ENCODE measurements around the gene HMHB1.

DNA sequence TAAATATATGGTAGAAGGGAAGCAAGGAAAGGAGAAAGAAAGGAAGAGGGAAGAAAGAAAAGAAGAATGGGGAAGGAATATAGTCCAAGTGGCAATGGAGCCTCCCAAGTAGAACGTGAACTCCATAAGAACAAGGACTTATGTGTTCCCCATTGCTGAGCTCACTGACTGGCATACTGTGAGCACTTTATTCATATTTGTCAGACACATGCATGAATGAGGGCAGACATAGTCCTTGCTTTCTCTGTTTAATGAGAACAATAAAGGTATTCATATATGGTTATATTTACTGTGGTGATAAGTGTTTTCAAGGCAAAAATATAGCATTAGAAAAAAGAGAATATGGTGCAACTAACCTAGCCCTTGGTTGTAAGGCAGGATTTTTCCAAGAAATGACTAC, 23.6 kb upstream of the HMHB1 start:
- TF ChIP-seq, protein P1, sequence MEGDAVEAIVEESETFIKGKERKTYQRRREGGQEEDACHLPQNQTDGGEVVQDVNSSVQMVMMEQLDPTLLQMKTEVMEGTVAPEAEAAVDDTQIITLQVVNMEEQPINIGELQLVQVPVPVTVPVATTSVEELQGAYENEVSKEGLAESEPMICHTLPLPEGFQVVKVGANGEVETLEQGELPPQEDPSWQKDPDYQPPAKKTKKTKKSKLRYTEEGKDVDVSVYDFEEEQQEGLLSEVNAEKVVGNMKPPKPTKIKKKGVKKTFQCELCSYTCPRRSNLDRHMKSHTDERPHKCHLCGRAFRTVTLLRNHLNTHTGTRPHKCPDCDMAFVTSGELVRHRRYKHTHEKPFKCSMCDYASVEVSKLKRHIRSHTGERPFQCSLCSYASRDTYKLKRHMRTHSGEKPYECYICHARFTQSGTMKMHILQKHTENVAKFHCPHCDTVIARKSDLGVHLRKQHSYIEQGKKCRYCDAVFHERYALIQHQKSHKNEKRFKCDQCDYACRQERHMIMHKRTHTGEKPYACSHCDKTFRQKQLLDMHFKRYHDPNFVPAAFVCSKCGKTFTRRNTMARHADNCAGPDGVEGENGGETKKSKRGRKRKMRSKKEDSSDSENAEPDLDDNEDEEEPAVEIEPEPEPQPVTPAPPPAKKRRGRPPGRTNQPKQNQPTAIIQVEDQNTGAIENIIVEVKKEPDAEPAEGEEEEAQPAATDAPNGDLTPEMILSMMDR (conservative IDR thresholded peaks at IDR 0.05; ENCODE audit: low read length), result no peak
- TF ChIP-seq EZH2phosphoT487 (IDR thresholded peaks at IDR 0.05; ENCODE audit: borderline replicate concordance, low read depth, low read length), result no peak

All from OCI-LY7 (cell line).